NCI-H1436 treated with DMSO at 0.1 percent for 48 hours (cell line): ENCODE results near the gene CLEC19A.

Experiments used
- DNase-seq: peaks from one replicate; lab custom pipeline; 2025; lab: John Stamatoyannopoulos, UW

The CLEC19A gene

DNA sequence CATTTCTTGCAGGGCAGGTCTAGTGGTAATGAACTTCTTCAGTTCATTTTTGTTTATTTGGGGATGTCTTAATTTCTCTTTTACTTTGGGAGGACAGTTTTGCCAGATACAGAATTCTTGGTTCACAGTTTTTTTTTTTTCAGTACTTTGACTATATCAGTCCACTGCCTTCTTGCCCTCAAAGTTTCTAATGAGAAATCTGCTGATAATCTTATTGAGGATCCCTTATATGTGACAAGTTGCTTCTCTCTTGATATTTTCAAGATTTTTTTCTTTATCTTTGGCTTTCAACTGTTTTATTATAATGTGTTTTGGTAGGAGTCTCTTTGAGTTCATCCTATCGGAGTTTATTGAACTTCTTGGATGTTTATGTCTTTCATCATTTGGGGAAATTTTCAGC lies 42.8 kb downstream of the CLEC19A start:
- DNase-seq: no peak

DNA sequence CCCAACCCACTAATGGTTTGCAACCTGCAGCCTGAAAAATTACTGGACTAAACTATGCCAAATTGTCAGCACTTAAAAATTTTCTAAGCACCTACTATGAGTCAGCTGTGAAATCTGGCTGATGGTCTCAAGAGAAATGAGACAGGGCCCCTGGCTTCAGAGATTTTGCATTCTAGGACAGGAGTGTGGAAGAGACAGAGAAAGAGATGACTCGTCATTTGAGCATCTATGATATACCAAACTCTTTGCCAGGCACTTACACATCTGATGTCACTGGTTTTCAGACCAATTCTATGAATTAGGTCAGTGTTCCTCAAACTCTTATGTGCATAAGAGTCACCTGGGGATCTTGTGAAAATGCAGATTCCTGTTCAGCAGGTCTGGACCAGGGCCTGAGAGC lies 44.4 kb downstream of the CLEC19A start:
- DNase-seq: no peak

DNA sequence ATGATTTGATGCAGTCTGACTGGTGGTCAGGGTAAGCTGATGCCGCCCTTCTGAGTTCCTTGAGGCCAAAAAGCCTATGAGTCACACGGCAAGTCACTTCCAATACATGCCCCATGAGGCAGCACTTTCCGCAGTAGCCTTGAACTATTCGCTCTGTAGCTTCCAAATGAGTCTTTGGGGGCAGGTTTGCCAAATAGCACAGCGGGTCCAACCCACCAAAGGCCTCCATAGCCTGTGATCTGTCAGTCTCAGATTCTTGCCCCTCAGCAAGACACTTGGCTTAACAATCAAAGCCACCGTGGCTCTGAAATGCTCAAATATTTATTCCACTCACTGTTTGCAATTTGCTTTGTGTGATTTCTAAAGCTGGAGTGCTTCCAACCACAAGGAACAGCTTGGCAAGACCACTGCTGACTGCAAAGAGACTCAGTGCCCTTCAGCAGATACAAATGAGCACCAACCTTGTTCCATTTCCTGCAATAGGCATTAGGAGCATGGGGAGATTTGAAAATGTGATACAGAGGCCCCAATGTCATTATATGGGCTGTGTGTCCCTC lies 45.4 kb downstream of the CLEC19A start:
- DNase-seq: no peak

DNA sequence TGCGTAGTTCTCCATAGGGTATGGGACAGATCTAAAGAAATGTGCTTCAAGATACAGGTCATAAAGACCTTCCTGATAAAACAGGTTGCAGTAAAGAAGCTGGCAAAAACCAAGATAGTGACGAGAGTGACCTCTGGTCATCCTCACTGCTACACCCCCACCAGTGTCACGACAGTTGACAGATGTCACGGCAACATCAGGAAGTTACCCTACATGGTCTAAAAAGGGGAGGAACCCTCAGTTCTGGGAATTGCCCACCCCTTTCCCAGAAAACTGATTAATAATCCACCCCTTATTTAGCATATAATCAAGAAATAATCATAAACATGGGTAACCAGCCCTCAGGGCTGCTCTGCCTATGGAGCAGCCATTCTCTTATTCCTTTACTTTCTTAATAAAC lies 46.3 kb downstream of the CLEC19A start:
- DNase-seq: no peak

DNA sequence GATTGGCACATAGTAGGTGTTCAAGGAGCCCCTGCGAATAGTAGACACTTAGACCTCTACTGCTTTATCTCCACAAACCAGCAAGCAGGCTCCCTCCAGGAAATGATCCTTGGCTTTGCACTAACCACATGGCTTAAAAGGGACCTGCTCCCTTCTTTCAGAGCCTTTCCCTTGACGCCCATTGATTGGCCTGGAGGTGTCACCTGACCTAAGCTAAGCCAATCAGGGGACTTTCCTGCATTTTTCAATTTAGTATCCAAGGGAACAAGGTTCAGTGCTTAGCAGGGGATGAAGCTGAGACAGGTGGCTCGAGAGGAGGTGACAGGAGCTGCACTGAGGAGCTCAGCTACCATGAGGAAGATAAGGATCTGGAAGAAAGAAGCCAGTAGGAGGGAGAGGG lies 52.8 kb downstream of the CLEC19A start:
- DNase-seq: no peak

DNA sequence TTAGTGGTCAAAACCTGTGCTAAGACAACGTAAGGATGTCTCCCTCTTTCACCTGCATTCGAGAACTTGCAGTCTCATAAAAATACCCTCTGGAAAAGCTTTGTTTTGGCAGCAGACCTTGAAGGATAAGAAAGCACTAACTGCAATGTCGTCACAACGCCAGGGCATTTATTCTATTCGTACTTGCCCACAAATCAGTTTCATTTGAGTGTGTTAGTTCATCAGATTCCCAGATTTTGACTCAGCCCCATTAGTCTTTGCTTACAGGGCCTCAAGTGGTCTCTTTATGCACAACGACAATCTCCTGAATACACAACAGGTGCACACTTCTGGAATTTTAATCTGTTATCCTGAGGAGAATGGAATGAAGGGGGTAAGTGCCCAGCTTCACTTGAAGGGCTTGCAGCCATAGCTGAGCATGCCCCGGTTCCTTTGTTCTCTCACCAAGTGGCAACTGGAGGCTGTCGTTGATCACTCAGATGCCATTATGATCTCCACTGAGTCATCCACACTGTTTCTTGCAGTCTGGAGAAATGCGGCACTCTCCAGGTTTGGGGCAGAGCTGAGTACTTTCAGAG lies 58.8 kb downstream of the CLEC19A start:
- DNase-seq: no peak

DNA sequence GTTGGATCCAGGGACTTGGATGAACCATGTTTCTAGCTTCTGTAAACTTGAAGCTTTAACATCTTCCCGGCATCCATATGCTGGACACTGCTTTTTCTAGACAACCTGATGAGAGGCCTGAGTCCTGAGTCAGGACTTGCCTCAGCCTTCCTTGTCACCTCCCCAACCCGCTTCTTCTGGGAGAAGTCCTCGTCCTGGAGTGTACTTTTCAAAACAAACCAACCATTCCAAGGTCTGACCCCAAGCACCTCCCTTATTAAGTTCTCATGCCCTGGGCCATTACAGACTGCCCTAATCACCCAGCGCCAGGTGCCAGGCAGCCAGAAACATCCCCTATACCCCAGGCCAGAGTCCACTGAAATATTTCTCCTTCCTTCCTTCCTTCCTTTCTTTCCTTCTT lies 59.4 kb downstream of the CLEC19A start:
- no peak for DNase-seq

DNA sequence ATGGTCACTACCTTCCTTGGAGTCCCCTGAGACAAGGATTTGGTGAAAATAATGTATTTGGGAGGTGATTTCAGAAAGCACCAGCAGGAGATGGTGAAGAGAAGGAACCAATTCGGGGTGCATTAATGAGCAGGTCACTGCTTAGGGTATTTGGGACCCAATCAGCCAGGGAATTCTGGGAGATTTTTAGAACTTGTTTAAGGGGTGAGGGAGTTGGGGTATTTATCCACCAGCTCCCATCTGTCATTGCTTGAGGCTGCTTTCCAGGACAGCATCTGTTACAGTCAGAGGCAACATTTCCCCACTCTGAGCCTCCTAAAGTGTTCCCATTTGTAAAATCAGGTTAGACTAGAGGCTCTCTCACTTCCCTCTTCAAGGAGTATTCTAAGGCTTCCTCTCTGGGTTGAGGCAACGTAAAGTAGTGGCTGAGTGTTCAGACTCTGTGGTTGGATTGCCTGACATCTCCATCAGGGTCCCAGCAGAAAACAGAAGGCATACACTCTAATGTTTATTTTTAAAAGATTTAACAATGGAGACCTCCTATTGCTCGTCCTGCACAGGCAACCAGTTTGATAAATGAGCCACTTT lies 60.9 kb downstream of the CLEC19A start:
- DNase-seq: no peak

DNA sequence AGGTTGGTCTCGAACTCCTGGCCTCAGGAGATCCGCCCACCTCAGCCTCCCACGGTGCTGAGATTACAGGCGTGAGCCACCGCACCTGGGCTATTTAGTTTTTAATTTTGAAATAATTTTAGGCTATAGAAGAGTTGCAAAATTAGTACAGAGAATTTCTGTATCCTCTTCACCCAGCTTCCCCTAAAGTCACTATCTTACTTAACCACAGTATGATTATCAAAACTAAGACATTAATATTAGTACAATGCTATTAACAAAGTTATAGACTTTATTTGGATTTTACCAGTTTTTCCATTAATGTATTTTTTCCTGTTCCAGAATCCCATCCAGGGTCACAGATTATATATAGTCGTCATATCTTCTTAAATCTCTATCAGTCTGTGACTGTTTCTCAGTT lies 62.6 kb downstream of the CLEC19A start:
- DNase-seq: no peak

DNA sequence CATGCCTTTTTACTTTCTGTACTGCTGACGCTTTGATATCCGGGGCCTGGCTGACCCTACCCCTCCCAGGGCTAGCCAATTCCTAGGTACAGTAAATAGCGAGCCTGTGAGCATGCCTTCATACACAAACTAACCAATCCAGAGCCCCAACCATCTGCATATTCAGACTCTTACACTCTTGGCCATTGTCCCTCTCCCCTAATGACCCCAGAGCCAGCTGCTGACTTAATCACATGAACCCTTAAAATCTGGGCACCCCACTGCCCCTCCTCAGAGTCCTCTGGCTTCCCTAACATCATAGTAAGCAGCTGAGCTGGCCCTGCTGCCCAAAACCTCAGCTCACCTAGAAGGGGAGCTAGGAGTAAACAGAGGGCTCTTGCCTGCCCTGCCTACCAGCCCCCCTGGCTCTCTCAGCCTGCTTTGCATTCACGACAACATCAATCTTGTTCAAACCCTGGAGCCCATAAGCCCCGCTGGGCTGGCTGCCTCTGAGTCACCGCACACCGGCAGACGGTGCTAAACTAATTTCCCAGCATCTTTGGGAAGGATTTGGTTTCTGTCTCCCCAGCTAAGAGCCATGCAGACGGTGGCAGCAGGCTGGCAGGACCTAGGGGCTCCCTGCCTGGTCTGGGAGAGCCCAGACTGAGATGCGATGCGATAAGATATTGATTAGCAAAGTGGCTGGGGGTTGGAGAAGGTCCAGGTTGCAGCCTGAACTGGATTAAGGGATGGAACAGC lies 63.2 kb downstream of the CLEC19A start:
- DNase-seq: no peak

DNA sequence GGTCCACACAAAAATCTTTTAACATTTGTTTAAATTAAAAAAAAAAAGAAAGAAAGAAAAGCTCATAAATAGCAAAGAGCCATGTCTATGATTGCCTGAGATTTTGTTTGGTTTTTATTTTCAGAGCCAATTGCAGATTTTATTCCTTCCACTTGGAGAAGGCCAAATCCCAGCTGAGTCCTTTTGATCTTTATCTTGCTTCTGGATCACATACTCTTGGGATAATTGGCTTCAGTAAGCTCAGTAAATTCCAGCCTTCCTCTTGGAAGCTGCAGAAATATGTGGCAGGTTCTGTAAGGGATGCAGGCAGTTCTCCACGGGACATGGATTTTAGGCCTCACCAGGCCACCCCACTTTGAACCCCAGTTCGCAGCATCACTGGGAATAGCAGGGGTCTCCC lies 68.8 kb downstream of the CLEC19A start:
- no peak for DNase-seq

DNA sequence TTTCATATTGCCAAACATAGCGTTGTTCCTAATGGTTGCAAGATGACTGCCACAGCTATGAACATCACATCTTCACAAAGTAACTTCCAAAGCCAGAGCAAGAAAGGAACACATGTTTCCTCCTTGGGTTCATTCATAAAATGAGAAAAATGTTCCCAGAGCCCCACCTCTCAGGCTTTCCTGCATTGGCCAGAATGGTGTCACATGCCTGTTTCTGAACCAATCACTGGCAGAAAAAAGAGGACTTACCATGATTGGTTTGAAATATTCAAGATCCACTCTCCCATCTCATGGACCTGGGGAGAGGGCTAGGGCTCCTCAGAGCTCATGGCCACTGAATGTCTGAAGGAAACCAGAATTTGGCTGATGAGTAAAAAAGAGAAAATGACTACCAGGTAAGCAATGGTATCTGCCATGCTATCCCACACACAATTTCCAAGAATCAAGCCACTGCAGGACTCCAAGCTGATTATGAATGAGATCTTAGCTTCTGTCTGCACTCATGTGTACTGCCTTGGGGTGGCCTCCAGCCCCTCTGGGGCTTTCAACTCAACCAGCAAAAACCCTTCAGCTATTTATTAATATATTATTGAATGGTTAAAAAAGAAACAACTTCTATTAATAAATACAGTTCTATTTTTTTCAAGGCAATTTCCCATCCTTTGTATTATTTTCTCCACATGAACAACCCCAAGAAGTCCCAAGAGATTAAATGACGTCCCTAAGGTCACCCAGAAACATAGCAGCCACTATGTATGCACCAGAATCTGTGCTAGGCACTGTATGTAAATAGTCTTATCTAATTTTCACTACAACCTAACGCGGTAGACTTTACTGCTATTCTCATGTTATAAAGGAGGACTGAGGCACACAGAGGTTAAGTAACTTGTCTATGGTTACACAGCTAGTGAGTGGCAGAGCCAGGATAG lies 70.8 kb downstream of the CLEC19A start:
- DNase-seq: no peak

DNA sequence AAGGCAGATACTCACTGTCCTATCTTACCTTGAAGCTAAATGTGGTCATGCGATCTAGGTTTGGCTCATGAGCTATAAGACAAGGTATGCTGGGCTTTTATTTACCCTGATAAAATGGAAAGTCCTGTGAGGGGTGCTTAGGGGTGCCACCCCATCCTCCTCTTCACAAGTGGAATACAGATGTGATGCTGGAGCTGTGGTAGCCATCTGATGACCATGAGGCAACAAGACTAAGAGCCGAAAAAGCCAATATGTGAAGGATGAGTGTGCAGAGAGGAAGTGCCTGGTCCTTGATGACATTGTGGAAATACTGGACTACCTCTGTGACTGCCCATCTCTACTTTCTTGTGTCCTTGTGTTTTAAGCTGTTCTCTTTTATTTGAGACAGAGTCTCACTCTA lies 74.0 kb downstream of the CLEC19A start:
- no peak for DNase-seq
